ENCODE measurements around the gene PAFAH2. TPM values are rescaled to one million over a fixed set of nuclear protein-coding genes. Genes with fewer than 3 reads are reported as not detected.

The PAFAH2 gene
- total and polyA plus RNA-seq, 4 donors = 9.0 to 13.8 (median 10.8) TPM

- Histone ChIP-seq H3K27me3 (ENCODE audit: control insufficient read depth in 4 of 4, insufficient read depth in 4 of 4, low read length in 3 of 4) (no peaks in the 10 kb centered on the region), H3K27ac (ENCODE audit: low read depth in 1 of 2, low read length in 2 of 2) (no peak overlapping the region), H3K4me1 (ENCODE audit: control insufficient read depth in 4 of 4, insufficient read depth in 4 of 4, low read length in 3 of 4) (no peaks in the 10 kb centered on the region), H3K9me3 (ENCODE audit: control insufficient read depth in 4 of 4, low read length in 3 of 4) (no peaks in the 10 kb centered on the region), H3K9ac (ENCODE audit: low read depth in 1 of 2, low read length in 2 of 2) (no peak overlapping the region), H3K36me3 (ENCODE audit: control insufficient read depth in 4 of 4, insufficient read depth in 3 of 4, low read depth in 1 of 4, low read length in 3 of 4) (peaks cover 3 to 33% (median 22%) of the 10 kb centered on the region in 4 donors), H3K4me3 (ENCODE audit: low read depth in 1 of 3, low read length in 3 of 3) (no peak overlapping the region)
- DNase-seq (ENCODE audit: low spot score) = no peak
- TF ChIP-seq YY1 (IDR thresholded peaks at IDR 0.05) (no peak), REST (IDR thresholded peaks at IDR 0.05) (no peak), RXRA (IDR thresholded peaks at IDR 0.05) (no peak), ATF3 (IDR thresholded peaks at IDR 0.05) (no peak), GABPA (IDR thresholded peaks at IDR 0.05 in 1 of 2, conservative IDR thresholded peaks at IDR 0.05 in 1 of 2) (no peak), ZBTB33 (IDR thresholded peaks at IDR 0.05) (no peak), HNF4A (conservative IDR thresholded peaks at IDR 0.05) (no peak), FOXA2 (IDR thresholded peaks at IDR 0.05) (no peak), TAF1 (conservative IDR thresholded peaks at IDR 0.05) (no peak), HNF4G (IDR thresholded peaks at IDR 0.05) (no peak), JUND (IDR thresholded peaks at IDR 0.05) (no peak), FOXA1 (IDR thresholded peaks at IDR 0.05) (no peak), SP1 (IDR thresholded peaks at IDR 0.05) (no peak), MAX (IDR thresholded peaks at IDR 0.05) (no peak), EGR1 (IDR thresholded peaks at IDR 0.05; ENCODE audit: low read depth in 2 of 2) (no peak), NR2F2 (IDR thresholded peaks at IDR 0.05) (no peak), RAD21 (IDR thresholded peaks at IDR 0.05) (no peak), CTCF (IDR thresholded peaks at IDR 0.05; ENCODE audit: low read depth, low read length, missing input control) (no peak)
- 93% methylated on average over 3 of the region's 3 CpGs for WGBS
These were observed 30.6 kb downstream of the PAFAH2 start for GRCh38 chr1:25967308-25967707.

All from liver (tissue), 9 donors.